Cardiac fibroblast (primary cell): Measurements from ENCODE around the gene RMND5A.
"Not testable (repeated sequence)": the region's sequence is repeated elsewhere in the genome, so short reads cannot be mapped to it uniquely, and the experiment has no call there.

Experiments used
- DNase-seq, 2 donors: peaks; one replicate each; pipeline versions ENCODE4 v3.0.0 to v3.0.0-alpha.2; 2010; ENCODE audit warnings: low read depth in 2 of 2
- H3K4me3 ChIP-seq, 2 donors: replicated peaks in 1 of 2; 1 replicate in 1 of 2; 2 replicates in 1 of 2; pipeline ENCODE4 v1.5.1; 2011; ENCODE audit warnings: low read depth in 2 of 2, low read length in 2 of 2, mild to moderate bottlenecking in 2 of 2, moderate library complexity in 1 of 2
- TF ChIP-seq, protein P1 (sequence below): IDR thresholded peaks from one replicate; pipeline ENCODE4 v1.5.1; 2011; ENCODE audit warnings: low read depth, mild to moderate bottlenecking, low read length, inconsistent platforms

Gene RMND5A

DNA sequence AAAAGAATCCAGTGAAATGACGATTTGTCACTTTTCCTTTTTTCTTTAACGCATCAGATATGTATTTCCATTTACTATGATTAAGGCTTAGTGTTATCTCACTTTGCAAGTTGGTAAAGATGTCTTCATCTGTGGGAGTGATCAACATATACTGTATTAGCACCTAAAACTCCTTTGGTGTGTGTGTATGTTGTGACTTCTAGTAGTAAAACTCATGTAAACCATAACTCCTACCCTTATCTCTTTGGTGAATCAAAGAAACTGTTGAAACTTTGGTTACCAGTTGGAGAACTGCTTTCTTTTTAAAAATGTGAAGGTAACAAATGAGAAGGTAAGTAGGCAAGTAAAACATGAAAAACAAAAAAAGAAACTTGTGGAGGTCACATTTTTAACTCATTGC is 5.6 kb downstream of the RMND5A start:
- DNase-seq, H3K4me3 ChIP-seq: not testable (repeated sequence)

DNA sequence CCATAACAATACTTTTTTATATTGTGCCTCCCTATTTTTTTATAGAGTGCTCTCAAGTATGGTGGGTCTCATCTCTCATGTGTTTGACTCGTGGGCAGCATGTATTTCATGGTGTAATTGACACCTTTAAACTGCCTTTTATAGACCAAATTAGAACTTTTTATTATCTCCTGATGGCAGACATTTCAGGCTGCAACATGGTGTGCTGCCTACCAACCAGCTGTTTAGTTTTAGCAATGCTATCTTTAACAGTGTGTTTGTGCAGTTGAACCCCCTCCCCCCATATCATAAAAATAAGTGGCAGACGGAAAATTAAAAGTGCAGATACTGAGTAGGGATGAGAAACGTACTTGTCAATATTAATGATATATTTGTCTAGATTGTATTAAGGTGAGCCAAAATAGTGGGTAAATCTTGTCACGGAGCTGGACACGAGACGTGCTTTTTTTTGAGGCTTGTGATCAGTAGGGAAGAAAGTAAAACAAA is 12.0 kb downstream of the RMND5A start:
- DNase-seq, H3K4me3 ChIP-seq: not testable (repeated sequence)

DNA sequence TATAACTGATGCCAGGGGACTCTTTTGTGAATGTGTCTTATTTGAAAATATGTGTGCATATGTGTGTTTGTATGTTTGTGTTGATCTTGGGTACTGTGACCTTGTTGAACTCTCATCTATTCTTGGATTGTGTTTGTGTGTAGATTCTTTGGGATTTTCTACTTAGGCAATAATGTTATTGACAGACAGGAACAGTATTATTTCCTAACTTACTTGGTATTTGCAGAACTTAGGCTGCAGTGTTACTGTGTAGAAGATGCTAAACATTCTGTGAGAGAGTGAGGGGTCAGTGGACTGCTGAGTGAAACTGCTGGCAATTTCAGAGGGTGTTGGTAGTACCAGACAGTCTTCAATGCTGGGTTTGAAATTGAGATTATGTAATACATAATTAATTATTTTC is 12.7 kb downstream of the RMND5A start:
- DNase-seq, H3K4me3 ChIP-seq: not testable (repeated sequence)

DNA sequence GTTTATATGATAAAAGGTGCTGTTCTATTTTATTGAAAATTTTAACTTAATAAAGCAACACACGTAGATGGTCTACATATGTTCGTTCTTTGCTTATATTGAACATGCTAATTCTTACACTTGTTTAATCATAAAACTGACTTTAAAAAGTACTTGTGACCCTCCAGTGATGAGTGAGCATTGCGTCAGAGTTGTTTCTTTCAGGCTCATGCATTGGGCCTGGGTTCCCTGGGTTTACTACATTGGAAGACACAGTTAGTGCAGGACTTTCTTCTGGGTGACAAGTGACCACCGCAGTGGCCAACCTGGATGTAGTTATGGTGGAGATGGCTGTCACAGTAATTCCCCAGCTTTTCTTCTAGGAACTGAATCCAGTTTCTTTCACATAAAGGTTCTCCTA is 13.4 kb downstream of the RMND5A start:
- DNase-seq, H3K4me3 ChIP-seq: not testable (repeated sequence)

DNA sequence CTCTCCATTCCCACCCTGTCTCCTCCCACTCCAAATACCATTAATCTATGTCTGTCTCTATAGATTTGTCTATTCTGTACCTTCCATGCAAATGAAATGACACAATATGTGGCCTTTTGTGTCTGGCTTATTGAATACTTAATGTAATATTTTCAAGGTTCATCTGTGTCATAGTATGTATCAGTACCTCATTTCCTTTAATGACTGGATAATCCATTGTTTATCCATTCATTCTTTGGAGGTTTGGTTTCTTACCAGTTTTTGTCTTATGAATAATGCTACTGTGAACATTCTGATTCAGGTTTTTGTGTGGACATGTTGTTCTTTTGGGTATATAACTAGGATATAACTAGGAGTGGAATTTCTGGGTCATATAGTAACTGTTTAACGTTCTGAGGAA is 14.8 kb downstream of the RMND5A start:
- not testable (repeated sequence) for H3K4me3 ChIP-seq
- DNase-seq, result peak in 1 of 2 donors; percentile 76

DNA sequence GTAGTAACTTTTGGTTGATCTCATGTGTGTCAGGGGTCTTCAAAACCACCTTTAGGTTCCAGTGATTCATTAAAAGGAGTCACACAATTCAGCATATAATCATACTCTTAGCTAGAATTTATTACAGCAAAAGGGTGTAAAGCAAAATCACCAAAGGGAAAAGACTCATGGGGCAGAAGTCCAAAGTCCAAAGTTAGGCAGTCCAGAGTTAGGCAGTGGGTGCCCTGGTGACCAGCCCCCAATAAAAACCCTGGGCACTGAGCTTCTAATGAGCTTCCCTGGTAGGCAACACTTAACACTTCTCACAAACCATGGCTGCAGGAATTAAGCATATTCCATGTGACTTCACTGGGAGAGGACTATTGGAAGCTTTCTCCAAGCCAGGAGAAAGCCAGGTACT is 19.4 kb downstream of the RMND5A start:
- not testable (repeated sequence) for DNase-seq, H3K4me3 ChIP-seq

DNA sequence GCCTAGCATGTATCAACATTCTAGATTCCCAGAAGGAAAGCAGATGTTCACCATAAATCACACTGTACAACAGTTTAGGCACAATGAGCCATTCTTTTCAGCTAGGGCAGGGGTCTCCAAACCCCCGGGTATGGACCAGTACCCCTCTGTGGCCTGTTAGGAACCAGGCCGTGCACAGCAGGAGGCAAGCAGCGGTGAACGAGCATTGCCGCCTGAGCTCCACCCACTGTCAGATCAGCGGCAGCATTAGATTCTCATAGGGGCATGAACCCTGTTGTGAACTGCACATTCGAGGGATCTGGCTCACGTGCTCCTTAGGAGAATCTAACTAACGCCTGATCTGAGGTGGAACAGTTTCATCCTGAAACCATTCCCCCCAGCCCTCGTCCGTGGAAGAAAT is 19.8 kb downstream of the RMND5A start:
- not testable (repeated sequence) for DNase-seq, H3K4me3 ChIP-seq

DNA sequence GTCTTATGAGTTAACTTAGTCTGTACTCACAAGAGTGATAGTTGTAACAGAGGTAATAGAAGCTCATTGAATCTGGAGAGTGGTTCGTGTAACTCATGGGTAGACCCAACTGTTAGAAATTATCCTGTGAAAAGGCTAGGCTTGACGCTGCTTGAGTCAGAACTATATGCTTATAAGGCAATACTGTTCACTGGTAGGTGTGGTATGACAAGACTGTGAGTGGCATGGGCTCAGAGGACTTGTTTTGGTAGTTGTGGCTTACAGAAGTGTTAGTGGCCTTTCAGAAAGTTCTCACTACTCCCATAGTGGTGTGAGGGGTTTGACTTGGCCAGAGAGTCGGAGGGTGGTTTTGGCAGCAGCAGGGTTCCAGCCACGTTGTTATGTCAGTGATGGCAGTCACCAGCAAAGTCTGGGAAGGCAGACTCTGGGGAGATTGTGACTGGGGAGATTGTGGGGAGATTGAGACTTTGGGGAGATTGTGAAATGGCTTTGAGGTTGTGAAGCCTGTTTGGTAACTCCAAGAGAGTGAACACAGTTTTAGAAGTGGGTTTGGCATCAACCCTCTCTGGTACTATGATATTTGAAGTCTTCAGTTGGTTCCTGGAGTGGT is 21.9 kb downstream of the RMND5A start:
- not testable (repeated sequence) for DNase-seq, H3K4me3 ChIP-seq

DNA sequence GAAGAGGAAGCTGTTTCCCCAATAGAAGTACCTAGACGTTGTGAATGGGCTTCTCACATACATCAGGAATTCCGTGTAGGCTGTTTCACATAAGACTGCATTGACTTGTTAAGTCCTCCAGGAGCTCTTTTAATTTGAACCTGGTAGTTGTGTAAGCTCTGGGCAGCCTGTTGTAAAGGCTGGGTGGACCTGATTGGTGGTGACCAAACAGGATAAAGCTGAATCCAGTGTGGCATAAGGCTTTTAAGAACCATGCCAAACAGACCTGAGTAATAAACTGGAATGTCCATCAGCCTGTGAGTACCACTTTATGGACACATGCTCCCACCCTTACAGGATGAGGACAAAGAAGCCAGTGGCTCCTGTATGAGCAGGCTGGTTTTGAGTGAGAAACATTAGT is 24.1 kb downstream of the RMND5A start:
- TF ChIP-seq, protein P1, sequence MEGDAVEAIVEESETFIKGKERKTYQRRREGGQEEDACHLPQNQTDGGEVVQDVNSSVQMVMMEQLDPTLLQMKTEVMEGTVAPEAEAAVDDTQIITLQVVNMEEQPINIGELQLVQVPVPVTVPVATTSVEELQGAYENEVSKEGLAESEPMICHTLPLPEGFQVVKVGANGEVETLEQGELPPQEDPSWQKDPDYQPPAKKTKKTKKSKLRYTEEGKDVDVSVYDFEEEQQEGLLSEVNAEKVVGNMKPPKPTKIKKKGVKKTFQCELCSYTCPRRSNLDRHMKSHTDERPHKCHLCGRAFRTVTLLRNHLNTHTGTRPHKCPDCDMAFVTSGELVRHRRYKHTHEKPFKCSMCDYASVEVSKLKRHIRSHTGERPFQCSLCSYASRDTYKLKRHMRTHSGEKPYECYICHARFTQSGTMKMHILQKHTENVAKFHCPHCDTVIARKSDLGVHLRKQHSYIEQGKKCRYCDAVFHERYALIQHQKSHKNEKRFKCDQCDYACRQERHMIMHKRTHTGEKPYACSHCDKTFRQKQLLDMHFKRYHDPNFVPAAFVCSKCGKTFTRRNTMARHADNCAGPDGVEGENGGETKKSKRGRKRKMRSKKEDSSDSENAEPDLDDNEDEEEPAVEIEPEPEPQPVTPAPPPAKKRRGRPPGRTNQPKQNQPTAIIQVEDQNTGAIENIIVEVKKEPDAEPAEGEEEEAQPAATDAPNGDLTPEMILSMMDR, result no peak
- DNase-seq, result peak in 1 of 2 donors; percentile 20
- no peak overlapping the region for H3K4me3 ChIP-seq

DNA sequence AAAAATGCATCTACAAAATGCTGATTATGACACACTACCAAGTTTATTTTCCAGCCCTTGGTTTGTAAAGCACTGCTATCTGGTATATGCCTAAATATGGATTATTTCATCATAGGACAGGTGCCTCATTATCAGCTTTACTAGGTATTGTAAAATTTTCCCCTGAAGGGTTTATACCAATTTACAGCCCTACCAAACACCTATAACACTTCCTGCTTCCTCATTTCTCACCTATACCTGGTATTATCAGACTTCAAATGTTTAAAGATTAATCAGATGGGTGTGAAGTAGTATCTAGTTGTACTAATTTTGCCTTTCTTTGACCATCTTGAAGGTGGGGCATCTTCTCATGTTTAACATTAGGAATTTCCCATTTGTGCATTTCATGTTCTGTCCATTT is 26.8 kb downstream of the RMND5A start:
- no peak overlapping the region for H3K4me3 ChIP-seq
- TF ChIP-seq, protein P1, result no peak

DNA sequence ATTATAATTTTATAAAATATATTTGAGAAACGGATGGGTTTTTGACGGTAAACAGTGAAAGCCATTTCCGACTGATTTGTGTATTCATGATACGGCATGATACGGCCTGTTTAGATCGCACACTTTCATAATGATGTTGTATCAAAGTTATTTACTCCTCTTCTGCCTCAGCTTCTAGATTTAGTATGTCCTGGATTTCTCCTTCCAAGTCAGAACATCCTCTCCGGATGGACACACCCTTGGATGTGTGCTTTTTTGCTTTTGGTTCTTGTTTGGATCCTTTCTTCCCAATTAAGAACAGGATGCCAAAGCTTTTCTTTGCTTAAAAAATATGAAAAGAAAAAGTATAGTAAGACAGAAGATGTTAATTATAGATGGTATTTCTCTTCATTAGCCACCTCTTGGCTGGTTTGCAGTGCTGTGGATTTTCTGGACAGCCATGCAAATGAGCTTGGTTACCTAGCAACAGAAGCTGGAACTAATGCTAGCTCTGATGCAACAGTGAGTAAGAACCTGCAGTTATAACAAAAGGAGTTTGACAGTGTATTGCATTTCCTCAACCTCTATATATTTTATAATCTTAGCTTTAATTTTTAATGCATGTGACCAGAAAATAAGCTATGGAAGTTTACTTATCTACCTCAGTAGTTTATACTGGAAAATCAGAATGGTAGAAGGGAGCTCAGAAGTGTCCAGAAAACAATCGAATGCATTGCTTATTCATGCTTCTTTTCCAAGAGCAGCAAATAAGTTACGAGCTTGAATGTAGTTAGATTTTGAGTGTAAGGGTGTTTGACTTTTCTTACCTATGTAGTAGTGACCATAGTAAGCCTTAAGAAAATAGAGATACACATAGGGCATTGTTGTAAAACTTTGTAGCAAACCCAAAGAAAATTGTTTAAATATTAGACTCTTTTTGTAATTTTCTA is 27.9 kb downstream of the RMND5A start:
- peak; percentile 81 to 91 for DNase-seq
- H3K4me3 ChIP-seq, result no peak overlapping the region
- TF ChIP-seq, protein P1, result no peak

More for the DNA sequence above, 26.8 kb downstream of the RMND5A start:
- DNase-seq, result no peak
